Neural cell (in vitro differentiated cells): ENCODE results near the gene ZC2HC1B.

Source experiments
- EP300 ChIP-seq: fragments of 450-650 bp; conservative IDR thresholded peaks from 2 replicates; pipeline ENCODE4 v1.6.1; 2014; ENCODE audit warnings: antibody characterized with exemption, mild to moderate bottlenecking, moderate library complexity; ENCODE audit not compliant: poor library complexity, severe bottlenecking
- EZH2 ChIP-seq: fragments of 200-600, 300-800 bp; shearing (Covaris generic), sonication (generic); IDR thresholded peaks from 2 replicates; pipeline ENCODE4 v1.6.1; 2014; ENCODE audit warnings: antibody characterized with exemption, low read length, borderline replicate concordance, mild to moderate bottlenecking; ENCODE audit not compliant: insufficient read depth, poor library complexity, severe bottlenecking
- MXI1 ChIP-seq: fragments of 450-650 bp; conservative IDR thresholded peaks from 2 replicates; pipeline ENCODE4 v1.6.1; 2014; ENCODE audit warnings: antibody characterized with exemption, mild to moderate bottlenecking; ENCODE audit not compliant: poor library complexity, severe bottlenecking
- POLR2AphosphoS5 ChIP-seq: IDR thresholded peaks from 2 replicates; pipeline ENCODE4 v1.6.1; 2012
- RAD21 ChIP-seq: fragments of 450-650 bp; conservative IDR thresholded peaks from 2 replicates; pipeline ENCODE4 v1.6.1; 2014; ENCODE audit warnings: antibody characterized with exemption, mild to moderate bottlenecking, moderate library complexity
- SMC3 ChIP-seq: fragments of 450-650 bp; conservative IDR thresholded peaks from 2 replicates; pipeline ENCODE4 v1.6.1; 2014; ENCODE audit warnings: antibody characterized with exemption, mild to moderate bottlenecking, moderate library complexity; ENCODE audit not compliant: poor library complexity
- TAF1 ChIP-seq: IDR thresholded peaks from 2 replicates; pipeline ENCODE4 v1.6.1; 2012; ENCODE audit warnings: low read depth
- TF ChIP-seq, protein P1 (sequence below): fragments of 450-650 bp; IDR thresholded peaks from 2 replicates; pipeline ENCODE4 v1.5.1; 2014; ENCODE audit warnings: antibody characterized with exemption, mild to moderate bottlenecking, moderate library complexity; ENCODE audit not compliant: poor library complexity, severe bottlenecking

DNA sequence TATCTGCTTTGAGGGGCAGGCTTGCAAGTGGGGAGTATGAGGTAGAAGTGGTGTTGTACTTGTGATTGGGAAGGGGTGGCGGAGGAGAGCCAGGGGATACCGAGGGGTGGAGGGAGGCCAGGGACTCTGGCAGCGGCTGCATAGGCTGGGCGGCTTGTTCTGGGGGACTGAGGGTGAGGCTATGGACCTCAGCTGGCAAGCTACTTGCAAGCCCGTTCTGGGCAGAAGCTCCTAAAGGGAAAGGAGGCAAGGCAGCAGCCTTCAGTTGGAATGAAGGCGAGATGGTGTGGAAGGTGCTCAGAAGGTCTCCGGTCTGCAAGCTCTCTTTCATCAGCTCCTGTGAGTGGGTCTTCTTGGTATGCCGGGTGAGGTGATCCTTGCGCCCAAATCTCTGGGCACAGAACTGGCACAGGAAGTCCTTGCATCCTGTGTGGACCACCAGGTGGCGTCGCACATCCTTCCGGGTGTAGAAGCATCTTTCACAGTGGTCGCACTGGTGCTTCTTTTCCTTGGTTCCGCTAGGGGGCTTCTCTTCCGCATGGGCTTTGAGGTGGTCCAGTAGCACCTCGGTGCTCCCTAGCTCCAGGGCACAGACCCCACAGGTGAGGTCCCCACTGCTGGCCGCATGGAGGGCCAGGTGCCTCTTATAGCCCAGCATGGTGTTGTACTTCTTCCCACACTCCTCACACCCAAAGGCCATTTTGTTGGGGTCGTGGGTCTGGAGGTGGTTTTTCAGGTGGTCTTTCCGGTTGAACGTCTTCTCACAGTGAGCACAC is 77.8 kb downstream of the ZC2HC1B start:
- TF ChIP-seq, protein P1, sequence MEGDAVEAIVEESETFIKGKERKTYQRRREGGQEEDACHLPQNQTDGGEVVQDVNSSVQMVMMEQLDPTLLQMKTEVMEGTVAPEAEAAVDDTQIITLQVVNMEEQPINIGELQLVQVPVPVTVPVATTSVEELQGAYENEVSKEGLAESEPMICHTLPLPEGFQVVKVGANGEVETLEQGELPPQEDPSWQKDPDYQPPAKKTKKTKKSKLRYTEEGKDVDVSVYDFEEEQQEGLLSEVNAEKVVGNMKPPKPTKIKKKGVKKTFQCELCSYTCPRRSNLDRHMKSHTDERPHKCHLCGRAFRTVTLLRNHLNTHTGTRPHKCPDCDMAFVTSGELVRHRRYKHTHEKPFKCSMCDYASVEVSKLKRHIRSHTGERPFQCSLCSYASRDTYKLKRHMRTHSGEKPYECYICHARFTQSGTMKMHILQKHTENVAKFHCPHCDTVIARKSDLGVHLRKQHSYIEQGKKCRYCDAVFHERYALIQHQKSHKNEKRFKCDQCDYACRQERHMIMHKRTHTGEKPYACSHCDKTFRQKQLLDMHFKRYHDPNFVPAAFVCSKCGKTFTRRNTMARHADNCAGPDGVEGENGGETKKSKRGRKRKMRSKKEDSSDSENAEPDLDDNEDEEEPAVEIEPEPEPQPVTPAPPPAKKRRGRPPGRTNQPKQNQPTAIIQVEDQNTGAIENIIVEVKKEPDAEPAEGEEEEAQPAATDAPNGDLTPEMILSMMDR, result no peak
- TF ChIP-seq MXI1 (no peak), RAD21 (no peak), EP300 (no peak), POLR2AphosphoS5 (no peak), SMC3 (peak; percentile 15), TAF1 (no peak), EZH2 (no peak)
